HG02588 (cell line): Measurements from ENCODE around the gene DDR1.

Experiments
- ATAC-seq: cut with Tn5 transposase; IDR thresholded peaks from one replicate; pipeline ENCODE4 v1.9.1; 2021; ENCODE audit warnings: mild to moderate bottlenecking, moderate library complexity; ENCODE audit not compliant: unreplicated experiment

DDR1 gene

DNA sequence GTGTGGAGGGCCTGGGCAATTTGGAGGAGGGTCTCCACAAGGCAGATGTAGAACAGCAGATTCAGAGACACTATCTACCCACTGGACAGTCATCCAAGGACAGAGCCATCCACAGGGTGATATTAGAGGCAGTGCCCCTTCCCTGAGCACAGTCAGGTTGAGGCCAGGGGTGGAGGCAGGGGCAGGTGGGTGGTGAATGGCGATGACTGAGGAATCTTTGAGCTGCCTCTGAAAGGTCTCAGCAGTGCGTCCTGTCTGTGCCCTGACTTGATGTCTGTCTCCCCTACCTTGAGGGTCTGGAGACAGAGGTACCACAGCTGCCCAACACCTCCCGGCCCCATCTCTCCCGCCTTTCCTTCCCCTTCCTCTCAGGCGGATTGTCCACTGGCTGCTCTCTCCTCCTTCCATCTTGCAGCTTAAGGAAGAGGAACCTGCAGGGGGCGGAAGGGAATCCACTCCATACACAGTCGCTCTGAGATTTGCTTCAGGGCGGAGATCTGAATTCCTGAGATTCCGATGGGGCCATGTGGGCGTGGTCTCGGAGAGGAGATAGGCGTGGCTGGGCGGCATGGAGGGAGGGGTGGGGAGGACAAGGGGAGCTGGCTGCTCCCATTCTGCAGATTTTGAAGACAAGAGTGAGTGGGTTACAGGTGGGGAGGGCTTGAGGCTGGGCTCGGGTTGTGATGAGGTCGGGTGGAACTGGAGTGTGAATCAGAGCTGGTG lies 58.2 kb downstream of the DDR1 start:
- no peak for ATAC-seq

DNA sequence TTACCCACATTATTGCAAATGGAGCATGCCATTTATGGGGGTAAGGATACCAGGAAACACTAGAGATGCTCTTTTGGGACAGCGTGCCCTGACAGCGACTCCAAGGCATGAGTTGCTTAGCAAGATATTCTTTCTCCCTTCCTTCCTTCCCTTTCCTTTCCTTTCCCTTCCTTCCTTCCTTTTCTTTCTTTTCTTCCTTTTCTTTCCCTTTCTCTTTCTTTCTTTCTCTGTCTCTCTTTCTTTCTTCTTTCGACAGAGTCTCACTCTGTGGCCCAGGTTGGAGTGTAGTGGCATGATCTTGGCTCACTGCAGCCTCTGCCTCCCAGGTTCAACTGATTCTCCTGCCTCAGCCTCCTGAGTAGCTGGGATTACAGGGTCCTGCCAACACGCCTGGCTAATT lies 59.7 kb downstream of the DDR1 start:
- ATAC-seq = no peak

DNA sequence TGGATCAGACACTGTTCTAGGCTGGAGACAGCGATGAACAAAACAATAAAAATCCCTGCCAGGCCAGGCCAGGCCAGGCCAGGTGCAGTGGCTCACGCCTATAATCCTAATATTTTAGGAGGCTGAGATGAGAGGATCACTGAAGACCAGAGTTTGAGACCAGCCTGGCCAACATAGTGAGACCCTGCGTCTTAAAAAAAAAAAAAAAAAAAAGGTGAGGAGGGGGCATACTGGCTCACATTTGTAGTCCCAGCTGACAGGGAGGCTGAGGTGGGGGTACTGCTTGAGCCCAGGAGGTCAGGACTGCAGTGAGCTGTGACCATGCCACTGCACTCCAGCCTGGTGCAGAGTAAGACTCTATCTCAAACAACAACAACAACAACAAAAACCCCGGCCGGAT lies 61.0 kb downstream of the DDR1 start:
- no peak for ATAC-seq

DNA sequence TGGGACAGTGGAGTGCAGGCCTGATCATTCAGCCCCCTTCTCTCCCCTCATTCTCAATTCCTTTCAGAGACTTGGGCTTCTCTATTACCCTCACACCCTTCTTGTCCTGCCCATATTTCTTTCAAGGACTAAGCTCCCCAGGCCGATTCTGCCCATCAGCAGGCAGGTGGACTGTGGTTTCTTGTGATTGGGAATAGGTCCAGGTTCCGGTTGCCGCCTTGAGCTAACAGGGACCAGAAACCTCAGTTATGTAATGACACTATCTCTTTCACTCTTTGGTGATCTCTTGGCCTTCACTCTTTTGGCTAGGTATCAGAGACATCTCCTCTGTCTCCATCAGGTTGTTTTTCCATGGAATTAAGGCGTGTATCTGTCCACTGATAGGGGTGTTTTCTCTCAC lies 62.9 kb downstream of the DDR1 start:
- no peak for ATAC-seq

DNA sequence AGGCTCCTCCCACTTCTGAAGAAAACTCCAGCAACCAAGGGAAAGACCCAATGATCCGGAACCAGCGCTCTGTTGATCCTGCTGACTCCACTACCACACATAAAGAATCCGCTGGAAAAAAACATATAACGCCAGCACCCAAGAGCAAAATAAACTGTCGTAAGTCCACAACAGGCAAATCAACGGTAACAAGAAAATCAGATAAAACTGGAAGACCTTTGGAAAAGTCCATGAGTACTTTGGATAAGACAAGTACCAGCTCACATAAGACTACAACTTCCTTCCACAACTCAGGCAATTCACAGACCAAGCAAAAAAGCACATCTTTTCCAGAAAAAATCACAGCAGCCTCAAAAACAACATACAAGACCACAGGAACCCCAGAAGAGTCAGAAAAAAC lies 64.5 kb downstream of the DDR1 start:
- ATAC-seq = no peak
